GM12878 (cell line): ENCODE measurements around the gene THEM4. TPM values are rescaled to one million over a fixed set of nuclear protein-coding genes. Genes with fewer than 3 reads are reported as not detected.

Experiments used
- ATAC-seq: fragments of 200-7000 bp; cut with Tn5 transposase; 3 replicates; pipeline ENCODE4 v1.9.1; 2020; ENCODE audit warnings: mild to moderate bottlenecking, moderate library complexity
- BruUV-seq: library from RNA; stranded (reverse); fragments of 400-500 nt; replicated peaks from 2 replicates; lab custom pipeline; 2021; lab: Mats Ljungman, UMichigan
- CTCF ChIA-PET: fragments of 300-600 bp; sonication (Branson Sonifier 250); formaldehyde crosslinking; extraction: SDS; loops from one replicate; lab custom pipeline; 2021; ENCODE audit warnings: inconsistent platforms; lab: Yijun Ruan, JAX
- POLR2A ChIA-PET: fragments of 350-600 bp; formaldehyde crosslinking; extraction: SDS; loops from one replicate; lab custom pipeline; 2021; ENCODE audit warnings: inconsistent platforms; lab: Charles Lee
- RAD21 ChIA-PET: fragments of 300-600 bp; sonication (Branson Sonifier 250); formaldehyde crosslinking; loops from one replicate; lab custom pipeline; 2023; ENCODE audit warnings: antibody characterized with exemption; ENCODE audit not compliant: unreplicated experiment; lab: Charles Lee
- SMC1A ChIA-PET: fragments of 300-600 bp; sonication (Branson Sonifier 250); formaldehyde crosslinking; loops from one replicate; lab custom pipeline; 2023; ENCODE audit not compliant: unreplicated experiment, uncharacterized antibody; lab: Charles Lee
- DNase-seq: peaks from one replicate; pipeline ENCODE4 v3.0.0-alpha.2; 2011; ENCODE audit warnings: low read depth, low spot score
- FAIRE-seq: peaks from 3 replicates; lab custom pipeline; 2011; peaks lifted over from hg19 to GRCh38; lab: Jason Lieb, UNC
- H2AFZ ChIP-seq: 2 replicates; pipeline ENCODE4 v1.6.0; 2011; ENCODE audit warnings: low read depth, low read length, control low read depth; ENCODE audit not compliant: control insufficient read depth
- H3K27ac ChIP-seq: 2 replicates; pipeline ENCODE4 v1.5.1; 2011; ENCODE audit warnings: control low read depth; ENCODE audit not compliant: control insufficient read depth, insufficient read depth
- H3K27me3 ChIP-seq, 2 experiments: replicated peaks in 1 of 2; 2 replicates each; pipeline versions ENCODE4 v1.6.0 to v1.6.1; 2011; ENCODE audit warnings: low read length in 1 of 2; ENCODE audit not compliant: control insufficient read depth in 2 of 2, insufficient read depth in 2 of 2
- H3K36me3 ChIP-seq, 2 experiments: 2 replicates each; pipeline ENCODE4 v1.5.1; 2011; ENCODE audit warnings: low read length in 1 of 2; ENCODE audit not compliant: control insufficient read depth in 2 of 2, insufficient read depth in 2 of 2
- H3K4me1 ChIP-seq: 2 replicates; pipeline ENCODE4 v1.6.1; 2011; ENCODE audit warnings: mild to moderate bottlenecking, low read length, moderate library complexity, mixed read lengths; ENCODE audit not compliant: control insufficient read depth, insufficient read depth
- H3K4me2 ChIP-seq: 2 replicates; pipeline ENCODE4 v1.6.0; 2011; ENCODE audit warnings: control low read depth; ENCODE audit not compliant: control insufficient read depth, insufficient read depth
- H3K4me3 ChIP-seq: fragments of 200-600 bp; sonication (generic); 2 replicates; pipeline ENCODE4 v1.5.1; 2016
- H3K79me2 ChIP-seq: 2 replicates; pipeline ENCODE4 v1.6.0; 2011; ENCODE audit warnings: low read length; ENCODE audit not compliant: control insufficient read depth, insufficient read depth
- H3K9ac ChIP-seq: 2 replicates; pipeline ENCODE4 v1.8.0; 2011; ENCODE audit warnings: low read length, control low read depth, mixed read lengths; ENCODE audit not compliant: control insufficient read depth, insufficient read depth
- H3K9me3 ChIP-seq: replicated peaks from 3 replicates; pipeline ENCODE4 v1.5.1; 2011; ENCODE audit warnings: mild to moderate bottlenecking, low read length; ENCODE audit not compliant: control insufficient read depth, insufficient read depth
- H4K20me1 ChIP-seq: 2 replicates; pipeline ENCODE4 v1.6.0; 2011; ENCODE audit not compliant: control insufficient read depth, insufficient read depth
- ASH2L ChIP-seq: fragments of 300-600, 200-600 bp; sonication (generic); IDR thresholded peaks from 2 replicates; pipeline ENCODE4 v1.6.1; 2017; ENCODE audit warnings: low read depth, mild to moderate bottlenecking, borderline replicate concordance
- IKZF2 ChIP-seq, 2 experiments: fragments of 450-650 bp; IDR thresholded peaks; 2 replicates each; pipeline ENCODE4 v1.6.1; 2017; ENCODE audit warnings: mild to moderate bottlenecking in 2 of 2, moderate library complexity in 2 of 2
- NKRF ChIP-seq: fragments of 450-650 bp; conservative IDR thresholded peaks from 2 replicates; pipeline ENCODE4 v1.6.1; 2017; ENCODE audit warnings: mild to moderate bottlenecking, moderate library complexity
- NRF1 ChIP-seq: conservative IDR thresholded peaks from 2 replicates; pipeline ENCODE4 v1.6.1; 2011; ENCODE audit warnings: mild to moderate bottlenecking, low read depth, low read length, improper control_type of control experiment
- PKNOX1 ChIP-seq: fragments of 450-650 bp; IDR thresholded peaks from 2 replicates; pipeline ENCODE4 v1.6.1; 2016; ENCODE audit warnings: mild to moderate bottlenecking
- TCF3 ChIP-seq: IDR thresholded peaks from 2 replicates; pipeline ENCODE4 v1.6.1; 2012; ENCODE audit warnings: low read depth, mild to moderate bottlenecking, low read length, borderline replicate concordance; ENCODE audit not compliant: insufficient read depth
- WGBS: methylation state at CpG from one replicate; pipeline ENCODE4 v1.1.6; 2016; ENCODE audit warnings: low lambda C conversion rate; ENCODE audit not compliant: insufficient replicate concordance, insufficient coverage; ENCODE audit errors: missing lambda C conversion rate; 5-methylcytosine and 5-hydroxymethylcytosine counted together
- in situ Hi-C: fragments of 300-500 bp; cut with MboI; formaldehyde crosslinking; loops from 9 replicates; pipeline ENCODE4 v1.14.3; 2018; ENCODE audit warnings: mixed read lengths
- intact Hi-C: fragments of 100-400 bp; cut with micrococcal nuclease; formaldehyde crosslinking; loops from one replicate; pipeline ENCODE4 v1.14.2; 2022; ENCODE audit not compliant: unreplicated experiment
- polyA plus RNA-seq, 11 experiments: library from polyadenylated mRNA; depleted of rRNA in 4 of 11; unstranded in 6 of 11; stranded (reverse) in 5 of 11; fragments of >200 nt; fragmentation: Nextera tagmentation in 4 of 11; fragmentation: Illumina TruSeq in 1 of 11; extraction: Ambion mirVana in 4 of 11; extraction: Trizol in 1 of 11; gene quantifications; 1 replicate in 1 of 11; 2 replicates in 10 of 11; pipeline versions ENCODE4 v1.2.1 to v1.2.3, GENCODE V29; 2011 to 2016; ENCODE audit warnings: inconsistent platforms in 2 of 11, missing spikeins in 2 of 11, low read depth in 1 of 11
- total RNA-seq, 4 experiments: library from RNA; depleted of rRNA in 3 of 4; stranded (reverse); fragments of >200 nt in 3 of 4; fragmentation: Illumina TruSeq in 1 of 4; extraction: Trizol in 1 of 4; gene quantifications; 2 replicates each; pipeline versions ENCODE4 v1.2.1 to v1.2.3, GENCODE V29; 2013 to 2021

THEM4 gene
- total and polyA plus RNA-seq, 10 of the 15 experiments (the other 5 are each of a cell fraction or from before 2014, with no cell fraction given): 3.4 to 30.8 (median 17.9) TPM

GRCh38 chr1:151942882-151943281 is 33.6 kb upstream of the THEM4 start:
- Histone ChIP-seq H3K9me3 (no peaks in the 10 kb centered on the region), H2AFZ (no peak overlapping the region), H3K4me2 (no peak overlapping the region), H3K4me1 (no peaks in the 10 kb centered on the region), H3K36me3 (no peaks in the 10 kb centered on the region), H3K27me3 (peaks cover 0 to 5% of the 10 kb centered on the region in 2 experiments; a peak in 2 of 4 replicates), H3K79me2 (no peaks in the 10 kb centered on the region), H3K27ac (no peak overlapping the region), H4K20me1 (no peaks in the 10 kb centered on the region), H3K4me3 (no peak overlapping the region), H3K9ac (no peak overlapping the region)
- WGBS: 89% methylated on average over 1 of the region's 1 CpG
- ChIA-PET POLR2A (no interaction called here), RAD21 (no interaction called here), CTCF (interaction anchor here (0.8 kb wide), 1 partner anchor 9 kb away, joined by 3 read pairs; no protein-coding TSS in a partner anchor), SMC1A (no interaction called here)
- in situ Hi-C loops (no loop called here), intact Hi-C loops (no loop called here)
- no peak for ATAC-seq
- no peak for FAIRE-seq
- TF ChIP-seq IKZF2 (IDR thresholded peaks at IDR 0.05): no peak
- no peak for TF ChIP-seq TCF3
- no peak for TF ChIP-seq ASH2L
- no peak for TF ChIP-seq NKRF
- TF ChIP-seq NRF1: no peak
- TF ChIP-seq PKNOX1: no peak
- DNase-seq: no peak
- no TSS peak for BruUV-seq
